ENCODE data around the gene CEBPG. TPM values are rescaled to one million over a fixed set of nuclear protein-coding genes. Genes with fewer than 3 reads are reported as not detected.

CEBPG gene
- total RNA-seq, 1 experiment from 2014 or later, result 48.6 TPM

GRCh38 chr19:33413868-33414666, 40.6 kb downstream of the CEBPG start:
- intact Hi-C loops (cut with micrococcal nuclease; ENCODE audit: unreplicated experiment), result no loop called here

GRCh38 chr19:33414667-33415605, 41.4 kb downstream of the CEBPG start:
- H3K36me3 ChIP-seq (ENCODE audit: insufficient read depth, low read length, poor library complexity, severe bottlenecking), result no peaks in the 10 kb centered on the region
- H3K9me3 ChIP-seq (ENCODE audit: low read depth, low read length, poor library complexity, severe bottlenecking), result no peaks in the 10 kb centered on the region
- intact Hi-C loops (cut with micrococcal nuclease; ENCODE audit: unreplicated experiment), result no loop called here
- ChIA-PET CTCF (interaction anchor here (1.3 kb wide), 1 partner anchor 356 kb away, joined by 12 read pairs; no protein-coding TSS in a partner anchor), POLR2A (ENCODE audit: low non-redundant PET) (no interaction called here)
- H3K27me3 ChIP-seq (replicated peaks; ENCODE audit: insufficient read depth, low read depth, low read length, poor library complexity), result no peaks in the 10 kb centered on the region
- no TSS peak for BruUV-seq (replicated peaks)
- no peak overlapping the region for H3K4me3 ChIP-seq (ENCODE audit: low read depth, low read length, poor library complexity, severe bottlenecking)
- no peak overlapping the region for H3K27ac ChIP-seq (ENCODE audit: low read depth, low read length, poor library complexity, severe bottlenecking)
- no peaks in the 10 kb centered on the region for H3K4me1 ChIP-seq (ENCODE audit: insufficient read depth, low read length, poor library complexity, severe bottlenecking)
- TF ChIP-seq EZH2 (IDR thresholded peaks at IDR 0.05; ENCODE audit: borderline replicate concordance, low read depth, low read length, poor library complexity, severe bottlenecking), result no peak
- TF ChIP-seq CTCF (conservative IDR thresholded peaks at IDR 0.05; ENCODE audit: low read depth, low read length), result no peak
- DNase-seq (ENCODE audit: low spot score), result no peak

More at GRCh38 chr19:33413868-33414666, 40.6 kb downstream of the CEBPG start:
- no peak for TF ChIP-seq CTCF (conservative IDR thresholded peaks at IDR 0.05; ENCODE audit: low read depth, low read length)
- H3K9me3 ChIP-seq (ENCODE audit: low read depth, low read length, poor library complexity, severe bottlenecking), result no peaks in the 10 kb centered on the region
- no peaks in the 10 kb centered on the region for H3K4me1 ChIP-seq (ENCODE audit: insufficient read depth, low read length, poor library complexity, severe bottlenecking)
- no peaks in the 10 kb centered on the region for H3K36me3 ChIP-seq (ENCODE audit: insufficient read depth, low read length, poor library complexity, severe bottlenecking)
- no TSS peak for BruUV-seq (replicated peaks)
- no peak overlapping the region for H3K4me3 ChIP-seq (ENCODE audit: low read depth, low read length, poor library complexity, severe bottlenecking)
- POLR2A ChIA-PET (ENCODE audit: low non-redundant PET), result no interaction called here
- no peak overlapping the region for H3K27ac ChIP-seq (ENCODE audit: low read depth, low read length, poor library complexity, severe bottlenecking)
- H3K27me3 ChIP-seq (replicated peaks; ENCODE audit: insufficient read depth, low read depth, low read length, poor library complexity), result no peaks in the 10 kb centered on the region
- CTCF ChIA-PET, result interaction anchor here (0.9 kb wide), 1 partner anchor 179 kb away, joined by 3 read pairs; no protein-coding TSS in a partner anchor
- no peak for DNase-seq (ENCODE audit: low spot score)

- intact Hi-C loops (cut with micrococcal nuclease; ENCODE audit: unreplicated experiment), result loop anchor here (1.0 kb wide), 1 partner anchor 355 kb away; no protein-coding TSS in a partner anchor
- CTCF ChIA-PET, result interaction anchor here (0.5 to 1.3 kb wide), 9 partner anchors 10 to 741 kb away, joined by 3 to 12 read pairs (median 3); partner anchors contain the start of genes CEBPA and PEPD
- no TSS peak for BruUV-seq (replicated peaks)
- TF ChIP-seq CTCF (conservative IDR thresholded peaks at IDR 0.05; ENCODE audit: low read depth, low read length), result peak; percentile 84
- TF ChIP-seq EZH2 (IDR thresholded peaks at IDR 0.05; ENCODE audit: borderline replicate concordance, low read depth, low read length, poor library complexity, severe bottlenecking), result no peak
- POLR2A ChIA-PET (ENCODE audit: low non-redundant PET), result no interaction called here
- Histone ChIP-seq H3K4me3 (ENCODE audit: low read depth, low read length, poor library complexity, severe bottlenecking) (no peak overlapping the region), H3K9me3 (ENCODE audit: low read depth, low read length, poor library complexity, severe bottlenecking) (no peaks in the 10 kb centered on the region), H3K4me1 (ENCODE audit: insufficient read depth, low read length, poor library complexity, severe bottlenecking) (no peaks in the 10 kb centered on the region), H3K36me3 (ENCODE audit: insufficient read depth, low read length, poor library complexity, severe bottlenecking) (no peaks in the 10 kb centered on the region), H3K27me3 (replicated peaks; ENCODE audit: insufficient read depth, low read depth, low read length, poor library complexity) (no peaks in the 10 kb centered on the region), H3K27ac (ENCODE audit: low read depth, low read length, poor library complexity, severe bottlenecking) (no peak overlapping the region)
- peak; percentile 80 for DNase-seq (ENCODE audit: low spot score)
Observed at GRCh38 chr19:33416307-33417215, 43.1 kb downstream of the CEBPG start.
